Neuron (in vitro differentiated cells): ENCODE data around the gene LECT2.

ENCODE experiments used
- H2AFZ ChIP-seq: one replicate; pipeline ENCODE4 v1.6.1; 2013; ENCODE audit warnings: low read depth, mild to moderate bottlenecking, inconsistent platforms, low read length, moderate library complexity
- H3K27me3 ChIP-seq: one replicate; pipeline ENCODE4 v1.6.1; 2013; ENCODE audit warnings: low read length; ENCODE audit not compliant: insufficient read depth
- H3K36me3 ChIP-seq: one replicate; pipeline ENCODE4 v1.6.1; 2013; ENCODE audit warnings: low read length; ENCODE audit not compliant: insufficient read depth
- H3K4me1 ChIP-seq: one replicate; pipeline ENCODE4 v1.6.1; 2013; ENCODE audit warnings: low read length; ENCODE audit not compliant: insufficient read depth
- H3K4me3 ChIP-seq: 2 replicates; pipeline ENCODE4 v1.5.1; 2013; ENCODE audit warnings: mild to moderate bottlenecking, low read length, moderate library complexity
- H3K9me3 ChIP-seq: one replicate; pipeline ENCODE4 v1.6.1; 2013; ENCODE audit warnings: low read length

The LECT2 gene

DNA sequence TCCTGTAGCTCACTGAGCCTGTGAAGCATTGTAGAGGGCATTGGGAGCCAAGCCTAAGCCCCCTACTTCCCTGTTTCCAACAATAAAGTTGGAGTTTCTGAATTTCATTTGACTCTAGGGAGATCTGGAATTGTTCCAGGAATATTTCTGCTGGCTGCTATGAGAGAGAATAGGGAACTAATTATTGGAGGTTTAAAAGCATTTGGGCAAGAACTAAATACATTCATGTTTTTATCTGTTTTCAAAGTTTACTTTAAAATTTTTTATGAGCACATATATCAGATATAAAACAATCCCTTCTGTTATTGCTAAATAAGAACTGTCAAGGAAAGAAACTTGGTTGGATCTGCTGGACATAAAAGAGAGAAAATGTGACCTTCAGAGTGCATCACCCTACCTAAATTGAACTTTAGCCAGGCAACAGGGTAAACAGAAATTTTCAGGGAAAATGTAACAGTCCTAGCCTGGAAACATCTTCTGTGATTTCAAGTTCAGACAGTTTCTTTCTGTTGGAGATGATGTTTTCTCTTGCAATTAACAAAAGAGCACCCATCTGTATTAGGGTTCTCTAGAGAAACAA is 19.3 kb upstream of the LECT2 start:
- H3K4me1 ChIP-seq = no peaks in the 10 kb centered on the region
- no peak overlapping the region for H2AFZ ChIP-seq
- H3K36me3 ChIP-seq = no peaks in the 10 kb centered on the region
- H3K4me3 ChIP-seq = no peak overlapping the region
- no peaks in the 10 kb centered on the region for H3K27me3 ChIP-seq
- H3K9me3 ChIP-seq = no peaks in the 10 kb centered on the region

DNA sequence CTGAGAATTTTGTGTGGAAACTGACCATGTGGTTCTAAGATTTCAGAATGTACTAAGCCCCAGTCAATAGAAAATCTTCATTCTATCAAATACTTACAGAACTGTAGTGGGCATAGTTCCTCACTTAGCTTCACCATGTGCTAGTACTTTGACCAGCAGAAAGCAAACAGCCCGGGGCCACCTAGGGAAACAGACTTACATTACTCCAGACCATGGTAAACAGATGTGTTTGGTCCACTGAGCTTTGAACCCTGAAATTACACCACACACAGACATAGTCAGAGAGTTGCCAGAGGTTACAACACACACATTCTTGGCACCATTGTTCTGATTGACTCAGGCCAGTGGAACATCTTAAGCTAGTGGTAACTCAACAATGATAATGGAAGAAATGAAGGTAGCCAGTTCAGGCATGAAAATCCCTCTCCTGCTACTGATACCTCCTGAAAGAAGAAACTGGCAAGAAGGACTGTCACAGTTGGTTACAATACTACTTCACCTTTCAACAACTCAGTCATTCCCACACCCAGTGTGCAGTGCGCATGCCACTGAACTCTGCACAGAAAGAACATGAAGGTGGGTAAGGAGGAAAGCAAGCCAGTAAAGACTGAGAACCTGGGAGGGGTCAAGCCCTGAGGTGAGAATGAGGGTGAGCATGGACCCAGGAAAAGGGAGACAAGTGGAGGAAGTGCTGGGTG is 18.7 kb upstream of the LECT2 start:
- Histone ChIP-seq H3K4me3 (no peak overlapping the region), H2AFZ (no peak overlapping the region), H3K9me3 (no peaks in the 10 kb centered on the region), H3K4me1 (no peaks in the 10 kb centered on the region), H3K27me3 (no peaks in the 10 kb centered on the region), H3K36me3 (no peaks in the 10 kb centered on the region)

DNA sequence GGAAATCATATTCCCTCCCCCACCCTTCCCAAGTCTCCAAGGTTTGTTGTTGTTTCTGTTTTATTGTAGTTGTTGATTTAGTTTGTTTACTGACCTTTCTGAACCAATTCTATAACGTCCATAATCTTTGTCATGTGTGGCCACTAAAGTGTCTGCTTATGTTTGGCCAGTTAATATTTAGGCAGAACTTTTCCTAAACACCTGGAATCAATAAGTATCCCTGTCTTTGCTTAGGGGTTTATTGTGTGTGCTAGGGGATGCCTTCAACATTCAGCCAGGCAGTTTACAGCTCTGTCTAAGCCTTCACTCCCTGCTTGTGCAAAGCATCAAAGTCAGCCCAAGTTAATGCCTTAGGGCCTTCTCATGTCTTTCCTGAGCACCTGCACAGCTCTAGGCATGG is 16.9 kb upstream of the LECT2 start:
- Histone ChIP-seq H3K9me3 (no peaks in the 10 kb centered on the region), H3K4me3 (no peak overlapping the region), H2AFZ (no peak overlapping the region), H3K36me3 (no peaks in the 10 kb centered on the region), H3K27me3 (no peaks in the 10 kb centered on the region), H3K4me1 (no peaks in the 10 kb centered on the region)

DNA sequence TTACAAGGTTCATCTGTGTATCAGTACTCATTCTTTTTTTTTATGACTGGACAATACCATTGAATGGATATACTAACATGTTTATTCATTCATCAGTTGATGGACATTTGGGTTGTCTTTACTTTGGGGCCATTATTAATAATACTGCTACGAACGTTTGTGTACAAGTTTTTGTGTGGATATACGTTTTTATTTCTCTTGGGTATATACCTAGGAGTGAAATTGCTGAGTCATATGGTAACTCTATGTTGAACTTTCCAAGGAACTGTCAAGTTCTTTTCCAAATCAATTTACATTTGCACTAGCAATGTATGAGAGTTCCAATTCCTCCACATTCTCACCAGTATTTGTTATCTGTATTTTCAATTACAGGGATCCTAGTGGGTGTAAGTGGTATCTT is 12.0 kb upstream of the LECT2 start:
- Histone ChIP-seq H3K4me1 (no peaks in the 10 kb centered on the region), H3K4me3 (no peak overlapping the region), H3K9me3 (no peaks in the 10 kb centered on the region), H2AFZ (no peak overlapping the region), H3K27me3 (peaks cover 3% of the 10 kb centered on the region), H3K36me3 (no peaks in the 10 kb centered on the region)

DNA sequence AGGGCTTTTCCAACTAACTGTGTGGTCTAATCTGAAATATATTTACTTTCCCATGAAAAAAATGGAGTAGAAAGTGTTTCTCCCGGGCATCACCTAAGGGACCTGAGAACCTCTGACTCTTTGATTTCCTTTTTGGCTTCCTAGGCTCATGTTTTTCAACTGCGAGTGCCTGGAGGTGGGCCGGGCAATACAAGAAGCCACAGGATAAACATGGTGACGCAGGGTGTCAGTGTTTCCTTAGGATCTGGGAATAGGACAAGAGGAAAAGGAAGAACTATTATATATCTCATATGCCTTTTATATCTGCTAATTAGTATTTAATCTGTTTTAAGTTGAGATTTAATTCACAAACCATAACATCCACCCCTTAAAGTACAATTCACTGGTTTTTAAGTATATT is 11.4 kb upstream of the LECT2 start:
- Histone ChIP-seq H3K36me3 (no peaks in the 10 kb centered on the region), H3K4me1 (no peaks in the 10 kb centered on the region), H3K9me3 (no peaks in the 10 kb centered on the region), H2AFZ (no peak overlapping the region), H3K4me3 (no peak overlapping the region), H3K27me3 (peaks cover 3% of the 10 kb centered on the region)

DNA sequence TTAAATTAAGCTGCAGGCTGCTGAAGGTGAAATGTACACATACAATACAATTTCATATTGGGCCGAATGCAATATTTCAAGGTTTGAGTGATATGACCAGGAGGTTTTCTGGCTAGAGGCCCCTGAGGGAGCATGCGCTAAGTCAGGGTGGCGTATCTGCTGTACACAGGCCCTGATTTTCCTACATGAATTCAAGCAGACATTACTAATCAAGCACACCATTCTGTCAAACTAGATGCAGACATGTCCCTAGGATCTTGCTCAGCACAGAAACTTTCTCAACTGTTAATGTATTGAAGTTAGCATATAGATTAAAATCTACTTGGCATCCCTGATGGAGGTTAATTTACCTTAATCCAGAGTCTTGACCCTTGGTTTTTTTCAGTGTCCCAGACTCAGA is 10.7 kb upstream of the LECT2 start:
- H3K36me3 ChIP-seq = no peaks in the 10 kb centered on the region
- H2AFZ ChIP-seq = no peak overlapping the region
- peaks cover 3% of the 10 kb centered on the region for H3K27me3 ChIP-seq
- H3K4me1 ChIP-seq = no peaks in the 10 kb centered on the region
- H3K4me3 ChIP-seq = no peak overlapping the region
- H3K9me3 ChIP-seq = no peaks in the 10 kb centered on the region

DNA sequence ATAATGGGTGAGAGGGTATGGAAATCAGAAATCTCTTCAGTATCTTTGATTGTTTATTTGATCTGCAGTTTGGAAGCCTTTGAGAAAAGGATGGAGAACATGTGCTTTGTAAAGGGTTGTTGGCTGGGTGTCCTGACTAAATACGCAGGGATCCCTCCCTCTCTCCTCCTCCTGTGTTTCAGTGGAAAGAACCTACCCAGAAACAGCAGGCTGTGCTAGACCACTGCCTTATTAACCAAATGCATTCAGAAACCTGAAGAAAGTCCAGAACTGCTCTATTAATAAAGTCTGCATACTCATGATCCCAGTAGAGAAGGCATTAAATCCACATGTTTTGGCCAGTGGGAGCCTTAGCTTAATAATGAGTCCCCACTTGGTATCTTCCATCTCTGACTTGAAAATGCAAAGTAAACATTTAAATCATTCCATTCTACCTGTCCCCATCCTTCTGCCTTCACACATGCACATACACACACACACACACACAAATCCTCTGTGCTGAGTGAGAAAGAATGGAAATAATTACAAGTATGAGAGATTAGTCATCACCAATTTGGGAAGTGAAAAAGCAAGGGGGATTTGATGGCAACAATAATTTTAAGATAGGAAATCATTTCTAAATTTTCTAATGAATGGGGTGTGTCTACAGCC is 10.0 kb upstream of the LECT2 start:
- H3K27me3 ChIP-seq = peaks cover 3% of the 10 kb centered on the region
- H3K4me3 ChIP-seq = no peak overlapping the region
- H3K9me3 ChIP-seq = no peaks in the 10 kb centered on the region
- no peaks in the 10 kb centered on the region for H3K36me3 ChIP-seq
- H3K4me1 ChIP-seq = no peaks in the 10 kb centered on the region
- H2AFZ ChIP-seq = no peak overlapping the region

DNA sequence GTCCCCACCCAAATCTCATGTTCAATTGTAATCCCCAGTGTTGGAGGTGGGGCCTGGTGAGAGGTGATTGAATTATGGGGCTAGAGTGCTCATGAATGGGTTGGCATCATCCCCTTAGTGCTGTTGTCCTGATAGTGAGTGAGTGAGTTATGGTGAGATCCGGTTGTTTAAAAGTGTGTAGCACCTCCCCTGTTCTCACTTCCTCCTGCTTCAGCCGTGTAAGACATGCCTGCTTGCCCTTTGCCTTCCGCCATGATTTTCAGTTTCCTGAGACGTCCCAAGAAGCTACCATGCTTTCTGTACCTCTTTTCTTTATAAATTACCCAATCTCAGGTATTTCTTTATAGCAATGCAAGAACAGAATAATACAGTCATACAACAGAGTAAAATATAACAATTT is 742 bp upstream of the LECT2 start:
- H2AFZ ChIP-seq = no peak overlapping the region
- no peaks in the 10 kb centered on the region for H3K9me3 ChIP-seq
- H3K4me3 ChIP-seq = no peak overlapping the region
- no peaks in the 10 kb centered on the region for H3K4me1 ChIP-seq
- no peaks in the 10 kb centered on the region for H3K36me3 ChIP-seq
- H3K27me3 ChIP-seq = no peaks in the 10 kb centered on the region

DNA sequence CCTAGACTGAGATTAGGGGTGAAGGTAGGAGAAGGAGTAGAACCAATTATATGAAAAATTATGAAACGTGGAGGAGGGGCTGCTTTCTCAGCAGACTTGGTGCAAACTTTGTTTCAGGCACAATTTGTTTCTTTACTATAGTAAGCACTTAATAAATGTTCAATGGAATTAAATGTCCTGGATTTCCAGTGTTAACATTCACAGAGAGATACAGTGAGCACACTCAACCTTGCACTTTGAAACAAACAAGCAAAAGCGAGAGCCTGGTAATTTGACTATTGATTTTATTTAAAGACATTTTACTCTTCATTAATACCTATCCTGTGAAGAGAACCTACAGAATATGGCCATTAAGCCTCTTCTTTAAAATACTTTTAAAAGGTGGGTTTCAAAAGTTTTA is 933 bp downstream of the LECT2 start:
- no peaks in the 10 kb centered on the region for H3K27me3 ChIP-seq
- no peaks in the 10 kb centered on the region for H3K9me3 ChIP-seq
- H2AFZ ChIP-seq = no peak overlapping the region
- H3K4me3 ChIP-seq = no peak overlapping the region
- H3K36me3 ChIP-seq = no peaks in the 10 kb centered on the region
- no peaks in the 10 kb centered on the region for H3K4me1 ChIP-seq

DNA sequence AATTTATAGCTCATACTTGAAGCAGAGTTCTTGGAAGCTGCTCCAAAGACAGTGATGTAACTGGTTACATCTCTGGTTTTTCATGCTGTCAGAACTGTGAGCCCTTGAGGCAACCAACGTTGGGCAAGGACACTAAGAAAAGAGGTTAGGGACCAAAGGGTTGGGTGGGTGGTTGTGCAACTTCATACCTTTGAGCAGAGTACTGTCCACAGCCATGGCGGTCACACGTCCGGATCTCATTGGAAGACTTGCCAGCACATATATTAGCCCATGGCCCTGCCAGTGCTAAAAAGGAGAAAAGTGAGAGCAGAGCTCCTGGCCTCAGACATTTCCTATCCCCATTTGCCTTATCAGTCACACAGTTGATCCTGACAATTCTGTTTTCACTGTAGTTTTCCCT is 2.1 kb downstream of the LECT2 start:
- no peak overlapping the region for H3K4me3 ChIP-seq
- H3K4me1 ChIP-seq = no peaks in the 10 kb centered on the region
- H3K9me3 ChIP-seq = no peaks in the 10 kb centered on the region
- no peaks in the 10 kb centered on the region for H3K27me3 ChIP-seq
- no peak overlapping the region for H2AFZ ChIP-seq
- no peaks in the 10 kb centered on the region for H3K36me3 ChIP-seq

DNA sequence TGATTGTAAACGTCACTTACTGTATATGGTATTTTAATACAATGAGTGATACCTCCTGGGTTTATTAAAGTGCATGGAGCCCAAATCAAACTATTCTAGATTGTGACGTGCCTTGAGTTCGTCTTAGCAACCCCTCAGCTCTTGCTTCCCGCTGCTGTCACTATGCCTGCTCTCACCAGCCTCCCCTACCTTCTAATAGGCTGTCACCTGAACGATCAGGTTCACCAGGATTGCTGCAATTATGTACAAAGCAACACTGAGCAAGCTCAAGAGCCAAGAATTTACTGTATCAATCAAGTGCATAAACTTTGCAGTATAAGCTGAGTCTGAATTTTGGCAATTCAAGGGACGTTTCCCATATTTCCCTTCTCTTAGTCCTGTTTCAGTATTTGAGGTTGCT is 3.0 kb downstream of the LECT2 start:
- no peak overlapping the region for H2AFZ ChIP-seq

DNA sequence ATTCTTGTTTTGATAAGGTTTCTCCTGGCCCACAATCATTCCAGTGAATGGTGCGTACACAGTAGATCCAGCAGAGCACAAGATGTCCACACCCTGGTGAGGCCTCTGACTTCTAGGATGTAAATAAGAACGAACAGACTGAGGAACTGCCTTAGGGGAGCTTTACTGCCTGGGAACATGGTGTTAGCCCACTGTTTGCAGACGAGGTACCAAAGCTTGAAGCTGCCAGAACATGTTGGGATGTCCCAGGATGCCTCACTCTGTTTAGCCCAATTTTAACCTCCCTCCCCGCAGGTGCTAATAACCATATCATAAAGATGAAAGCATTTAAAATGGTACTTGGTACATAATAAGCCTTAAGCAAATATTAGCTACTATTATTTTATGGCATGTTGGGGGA is 3.5 kb downstream of the LECT2 start:
- Histone ChIP-seq H3K27me3 (no peaks in the 10 kb centered on the region), H3K9me3 (no peaks in the 10 kb centered on the region), H3K4me1 (no peaks in the 10 kb centered on the region), H3K4me3 (no peak overlapping the region), H3K36me3 (no peaks in the 10 kb centered on the region), H2AFZ (no peak overlapping the region)

More for the DNA sequence above, 3.0 kb downstream of the LECT2 start:
- no peak overlapping the region for H3K4me3 ChIP-seq
- H3K9me3 ChIP-seq = no peaks in the 10 kb centered on the region
- H3K4me1 ChIP-seq = no peaks in the 10 kb centered on the region
- H3K27me3 ChIP-seq = no peaks in the 10 kb centered on the region
- no peaks in the 10 kb centered on the region for H3K36me3 ChIP-seq

DNA sequence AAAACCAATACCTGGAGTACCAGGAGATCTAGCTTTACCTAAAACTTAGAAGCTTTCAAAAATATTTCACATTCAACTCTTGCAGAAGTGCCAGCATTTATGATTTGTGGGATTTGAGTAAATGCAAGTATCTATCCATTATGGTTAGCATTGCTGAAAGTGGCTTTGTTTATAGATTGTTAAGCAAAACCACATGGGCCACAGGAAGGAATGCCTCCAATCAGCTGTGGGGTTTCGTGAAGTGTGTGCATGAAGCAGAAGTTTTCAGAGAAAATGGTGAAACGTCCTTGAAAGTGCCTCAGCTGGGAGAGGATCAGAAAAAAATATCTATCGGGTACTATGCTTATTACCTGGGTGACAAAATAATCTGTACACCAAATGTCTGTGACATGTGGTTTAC is 4.2 kb downstream of the LECT2 start:
- no peaks in the 10 kb centered on the region for H3K4me1 ChIP-seq
- no peaks in the 10 kb centered on the region for H3K27me3 ChIP-seq
- no peaks in the 10 kb centered on the region for H3K36me3 ChIP-seq
- H3K4me3 ChIP-seq = no peak overlapping the region
- H3K9me3 ChIP-seq = no peaks in the 10 kb centered on the region
- no peak overlapping the region for H2AFZ ChIP-seq
